Measurements from ENCODE around the gene NDUFA8.

NDUFA8 gene

GRCh38 chr9:122134822-122135528 lies 24.6 kb downstream of the NDUFA8 start:
- peak; percentile 57 for DNase-seq

DNA sequence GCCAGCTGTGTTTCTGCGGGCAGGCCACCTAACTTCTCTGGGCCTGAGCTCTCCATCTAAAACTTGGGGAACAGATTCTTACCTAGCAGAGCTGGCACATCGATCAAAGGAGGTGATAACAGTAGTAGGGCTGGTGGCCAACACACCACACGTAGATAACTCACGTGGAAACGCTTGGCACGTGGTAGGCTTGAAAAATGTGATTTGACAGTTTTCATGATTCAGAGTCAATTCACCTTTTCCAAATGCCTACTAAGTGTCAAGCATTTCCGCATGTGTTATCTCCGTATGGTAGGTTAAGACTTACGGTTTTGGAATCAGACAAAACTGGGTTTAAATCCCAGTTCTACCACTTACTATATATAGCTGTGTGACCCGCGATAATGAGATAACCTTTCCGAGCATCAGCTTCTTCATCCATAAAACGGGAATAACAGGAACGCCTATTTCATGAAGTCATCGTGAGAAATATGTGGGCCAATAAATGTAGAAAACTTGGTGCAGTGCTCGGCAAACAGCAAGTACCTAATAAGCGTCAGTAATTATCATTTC lies 25.5 kb downstream of the NDUFA8 start:
- DNase-seq: no peak

DNA sequence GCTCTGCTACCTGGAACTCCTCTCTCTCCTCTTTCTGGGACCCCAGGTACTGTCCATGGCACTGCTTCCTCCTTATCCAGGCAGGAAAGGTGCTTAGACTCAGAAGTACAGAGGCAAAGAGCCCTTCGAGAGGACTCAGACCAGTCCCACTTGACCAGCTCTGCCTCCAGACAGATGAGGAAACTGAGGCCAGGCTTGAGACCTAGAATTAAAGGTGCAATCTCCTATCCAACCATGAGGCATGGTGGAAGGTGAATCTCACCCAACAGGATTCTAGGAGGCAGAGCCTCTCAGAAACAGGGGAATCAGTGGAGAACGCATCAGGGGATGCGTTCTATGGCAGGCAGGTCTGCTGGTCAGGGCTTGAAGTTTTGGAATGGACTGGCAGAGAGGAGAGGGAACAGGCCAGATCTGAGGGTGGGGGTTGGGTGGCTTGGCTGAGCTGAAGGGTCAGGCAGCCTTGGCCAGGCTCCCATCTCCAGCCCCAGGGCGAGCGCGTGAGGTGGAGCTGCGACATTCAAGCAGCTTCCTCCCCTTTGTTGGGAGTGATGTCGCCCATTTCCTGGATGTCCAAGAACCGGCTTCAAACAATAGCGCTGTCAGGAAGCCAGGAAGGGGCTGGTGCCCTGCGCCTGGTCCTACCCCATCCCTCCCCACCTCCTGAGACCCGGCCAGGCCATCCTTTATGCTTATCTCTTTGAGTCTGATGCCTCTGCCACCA lies 26.2 kb downstream of the NDUFA8 start:
- DNase-seq: no peak

- DNase-seq: no peak
Measured at GRCh38 chr9:122132539-122132938, 27.0 kb downstream of the NDUFA8 start.

DNA sequence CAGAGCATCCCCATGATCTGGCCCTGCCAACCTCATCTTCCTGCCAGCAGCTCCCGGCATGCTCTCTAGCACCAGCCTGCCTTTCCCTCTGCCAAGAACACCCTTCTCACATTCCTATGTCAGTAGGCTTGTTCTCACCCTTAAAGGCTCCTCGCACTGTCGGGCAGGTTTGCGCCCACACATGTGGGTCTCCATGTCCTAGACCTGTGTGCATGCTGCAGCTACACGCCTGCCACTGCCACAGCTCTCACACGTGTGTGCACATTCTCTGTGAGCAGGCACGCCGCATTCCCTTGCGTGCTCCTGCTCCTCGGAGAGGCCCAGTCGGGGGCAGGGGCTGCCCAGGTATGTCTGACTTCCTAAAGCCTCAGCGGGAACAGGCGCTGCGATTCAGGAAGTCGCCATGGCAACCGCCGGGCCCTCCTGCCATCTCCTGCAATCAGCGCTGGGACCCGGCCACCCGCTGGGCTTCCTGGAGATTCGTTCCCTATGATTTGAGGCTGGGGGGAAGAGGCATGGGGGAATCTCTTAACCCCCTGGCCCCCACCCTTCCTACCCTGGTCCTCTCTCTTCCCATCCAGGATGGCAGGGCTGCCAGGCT lies 28.1 kb downstream of the NDUFA8 start:
- DNase-seq: no peak

DNA sequence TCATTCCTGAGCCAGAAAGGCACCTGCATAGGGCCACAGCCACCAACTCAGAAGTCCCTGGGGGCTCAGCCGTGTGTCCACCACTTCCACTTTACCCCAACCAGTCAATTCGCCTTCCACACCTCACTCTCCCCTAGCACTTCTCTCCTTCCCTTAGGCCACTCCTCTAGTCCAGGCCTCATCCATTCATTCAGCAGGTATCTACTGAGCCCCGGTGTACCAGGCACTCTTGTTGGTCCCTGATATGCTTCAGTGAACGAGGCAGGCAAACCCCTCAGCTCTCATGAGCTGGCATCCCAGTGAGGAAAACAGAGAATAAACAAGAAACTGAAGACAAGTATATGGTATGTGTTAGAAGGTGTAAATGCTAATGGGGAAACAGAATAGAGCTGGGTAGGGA lies 28.7 kb downstream of the NDUFA8 start:
- no peak for DNase-seq

- no peak for DNase-seq
Measured at GRCh38 chr9:122129969-122130368, 29.6 kb downstream of the NDUFA8 start.

GRCh38 chr9:122128969-122129343 lies 30.6 kb downstream of the NDUFA8 start:
- DNase-seq: no peak

- DNase-seq: no peak
Measured at GRCh38 chr9:122128007-122128968, 31.3 kb downstream of the NDUFA8 start.

- DNase-seq: no peak
Measured at GRCh38 chr9:122127396-122127798, 32.2 kb downstream of the NDUFA8 start.

GRCh38 chr9:122126331-122127261 lies 33.0 kb downstream of the NDUFA8 start:
- DNase-seq: no peak

- no peak for DNase-seq
Measured at GRCh38 chr9:122125509-122126330, 33.9 kb downstream of the NDUFA8 start.

DNA sequence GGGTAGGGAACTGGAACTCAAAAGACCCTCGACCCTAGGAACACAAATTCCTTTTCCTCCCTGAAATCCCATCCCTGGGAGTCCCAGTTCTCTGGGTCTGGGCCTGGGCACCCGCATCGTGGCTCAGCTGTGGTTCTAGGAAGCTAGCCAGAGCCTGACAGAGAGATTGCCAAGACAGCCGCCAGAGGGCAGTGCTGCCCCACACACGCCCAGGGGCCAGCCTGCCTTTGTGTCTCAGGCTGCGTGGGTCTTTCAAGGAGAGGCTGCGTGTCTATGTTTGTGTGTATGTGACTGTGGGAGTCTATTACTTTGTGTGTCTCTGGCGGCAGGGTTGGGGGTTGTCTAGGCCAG lies 34.4 kb downstream of the NDUFA8 start:
- peak; percentile 50 for DNase-seq

GRCh38 chr9:122124528-122124927 lies 35.1 kb downstream of the NDUFA8 start:
- no peak for DNase-seq

GRCh38 chr9:122124048-122124447 lies 35.5 kb downstream of the NDUFA8 start:
- DNase-seq: no peak

GRCh38 chr9:122122903-122123632 lies 36.5 kb downstream of the NDUFA8 start:
- peak; percentile 35 for DNase-seq

- DNase-seq: no peak
Measured at GRCh38 chr9:122122468-122122867, 37.1 kb downstream of the NDUFA8 start.

GRCh38 chr9:122121931-122122330 lies 37.6 kb downstream of the NDUFA8 start:
- DNase-seq: no peak

DNA sequence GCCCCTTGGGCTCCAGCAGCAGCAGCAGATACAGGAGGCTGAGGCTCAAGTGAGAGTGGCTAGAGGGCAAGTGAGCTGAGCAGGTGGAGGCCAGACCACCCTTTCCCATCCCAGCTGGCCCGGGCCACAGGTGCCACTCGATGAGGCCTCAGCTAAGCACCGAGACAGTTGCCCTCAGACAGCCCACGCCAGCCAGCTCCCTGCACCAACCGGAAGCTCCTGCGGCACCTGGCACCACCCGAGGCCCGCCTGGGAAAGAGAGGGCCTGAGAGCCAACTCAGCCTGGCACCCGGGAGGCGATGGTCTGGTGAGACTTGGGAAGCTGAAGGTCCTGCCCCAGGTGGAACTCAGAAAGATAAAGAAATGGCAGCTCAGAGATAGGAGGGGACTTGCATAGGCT lies 38.2 kb downstream of the NDUFA8 start:
- no peak for DNase-seq
